ENCODE data around the gene ABCB1. TPM values are rescaled to one million over a fixed set of nuclear protein-coding genes. Genes with fewer than 3 reads are reported as not detected.

Gene ABCB1
- total RNA-seq, 1 donor from 2014 or later: 4.3 TPM

GRCh38 chr7:87517136-87517815 lies 83.4 kb downstream of the ABCB1 start:
- no peaks in the 10 kb centered on the region for H3K4me1 ChIP-seq
- DNase-seq (no peak), ATAC-seq (no peak)
- H3K27me3 ChIP-seq (ENCODE audit: low read depth): no peaks in the 10 kb centered on the region
- no peaks in the 10 kb centered on the region for H3K9me3 ChIP-seq
- intact Hi-C loops (cut with DNase I): no loop called here
- no peak overlapping the region for H3K4me3 ChIP-seq
- no peak overlapping the region for H3K27ac ChIP-seq
- TF ChIP-seq, protein P1, sequence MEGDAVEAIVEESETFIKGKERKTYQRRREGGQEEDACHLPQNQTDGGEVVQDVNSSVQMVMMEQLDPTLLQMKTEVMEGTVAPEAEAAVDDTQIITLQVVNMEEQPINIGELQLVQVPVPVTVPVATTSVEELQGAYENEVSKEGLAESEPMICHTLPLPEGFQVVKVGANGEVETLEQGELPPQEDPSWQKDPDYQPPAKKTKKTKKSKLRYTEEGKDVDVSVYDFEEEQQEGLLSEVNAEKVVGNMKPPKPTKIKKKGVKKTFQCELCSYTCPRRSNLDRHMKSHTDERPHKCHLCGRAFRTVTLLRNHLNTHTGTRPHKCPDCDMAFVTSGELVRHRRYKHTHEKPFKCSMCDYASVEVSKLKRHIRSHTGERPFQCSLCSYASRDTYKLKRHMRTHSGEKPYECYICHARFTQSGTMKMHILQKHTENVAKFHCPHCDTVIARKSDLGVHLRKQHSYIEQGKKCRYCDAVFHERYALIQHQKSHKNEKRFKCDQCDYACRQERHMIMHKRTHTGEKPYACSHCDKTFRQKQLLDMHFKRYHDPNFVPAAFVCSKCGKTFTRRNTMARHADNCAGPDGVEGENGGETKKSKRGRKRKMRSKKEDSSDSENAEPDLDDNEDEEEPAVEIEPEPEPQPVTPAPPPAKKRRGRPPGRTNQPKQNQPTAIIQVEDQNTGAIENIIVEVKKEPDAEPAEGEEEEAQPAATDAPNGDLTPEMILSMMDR (IDR thresholded peaks at IDR 0.05): no peak
- no peaks in the 10 kb centered on the region for H3K36me3 ChIP-seq

- ATAC-seq: no peak
- Histone ChIP-seq H3K36me3 (no peaks in the 10 kb centered on the region), H3K4me1 (no peaks in the 10 kb centered on the region), H3K4me3 (no peak overlapping the region), H3K27ac (no peak overlapping the region), H3K9me3 (no peaks in the 10 kb centered on the region), H3K27me3 (ENCODE audit: low read depth) (no peaks in the 10 kb centered on the region)
- intact Hi-C loops (cut with DNase I): no loop called here
- DNase-seq: no peak
- TF ChIP-seq, protein P1 (IDR thresholded peaks at IDR 0.05): no peak
Observed at GRCh38 chr7:87513735-87514335, 86.8 kb downstream of the ABCB1 start.

GRCh38 chr7:87512906-87513305 lies 87.8 kb downstream of the ABCB1 start:
- Histone ChIP-seq H3K4me3 (no peak overlapping the region), H3K36me3 (no peaks in the 10 kb centered on the region), H3K9me3 (no peaks in the 10 kb centered on the region), H3K4me1 (no peaks in the 10 kb centered on the region), H3K27ac (no peak overlapping the region), H3K27me3 (ENCODE audit: low read depth) (no peaks in the 10 kb centered on the region)
- no peak for DNase-seq
- no peak for ATAC-seq
- TF ChIP-seq, protein P1 (IDR thresholded peaks at IDR 0.05): no peak
- intact Hi-C loops (cut with DNase I): no loop called here

DNA sequence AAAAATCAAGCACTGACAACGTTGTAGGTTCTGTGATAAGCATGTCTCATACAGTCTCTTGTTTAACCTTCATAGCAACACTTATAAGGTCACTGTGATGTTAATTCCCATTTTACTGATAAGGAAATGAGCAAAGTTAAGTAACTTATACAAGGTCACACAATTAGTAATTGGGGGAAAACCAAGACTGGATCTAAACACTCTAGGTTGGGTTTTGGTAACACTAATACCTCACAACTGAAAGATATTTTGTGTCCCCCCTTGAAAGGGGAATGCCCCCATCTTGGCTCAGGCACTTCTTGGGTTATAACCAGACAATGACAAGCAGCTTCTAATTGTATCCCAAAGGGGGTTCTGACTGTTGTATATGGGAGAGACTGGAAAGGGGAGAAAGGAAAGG lies 89.2 kb downstream of the ABCB1 start:
- Histone ChIP-seq H3K36me3 (no peaks in the 10 kb centered on the region), H3K4me3 (no peak overlapping the region), H3K27me3 (ENCODE audit: low read depth) (no peaks in the 10 kb centered on the region), H3K9me3 (no peaks in the 10 kb centered on the region), H3K4me1 (no peaks in the 10 kb centered on the region), H3K27ac (no peak overlapping the region)
- DNase-seq (no peak), ATAC-seq (no peak)
- intact Hi-C loops (cut with DNase I): no loop called here
- TF ChIP-seq, protein P1 (IDR thresholded peaks at IDR 0.05): no peak

GRCh38 chr7:87510411-87510875 lies 90.2 kb downstream of the ABCB1 start:
- TF ChIP-seq, protein P1 (IDR thresholded peaks at IDR 0.05): no peak
- H3K4me1 ChIP-seq: no peaks in the 10 kb centered on the region

More at GRCh38 chr7:87510411-87510875, 90.2 kb downstream of the ABCB1 start:
- intact Hi-C loops (cut with DNase I): no loop called here
- Histone ChIP-seq H3K27me3 (ENCODE audit: low read depth) (no peaks in the 10 kb centered on the region), H3K27ac (no peak overlapping the region), H3K9me3 (no peaks in the 10 kb centered on the region), H3K36me3 (no peaks in the 10 kb centered on the region), H3K4me3 (no peak overlapping the region)
- ATAC-seq: no peak
- DNase-seq: no peak
